Chondrocyte (in vitro differentiated cells): ENCODE results near the gene MAN1B1. TPM values are rescaled to one million over a fixed set of nuclear protein-coding genes. Genes with fewer than 3 reads are reported as not detected.
"Not testable (repeated sequence)": the region's sequence is repeated elsewhere in the genome, so short reads cannot be mapped to it uniquely, and the experiment has no call there.

ENCODE experiments used
- DNase-seq: peaks from one replicate; pipeline ENCODE4 v3.0.0; 2021; ENCODE audit warnings: mixed read lengths, low spot score
- H3K27ac Mint-ChIP-seq: one replicate; pipeline ENCODE4 v1.8.0; 2021; ENCODE audit warnings: mild to moderate bottlenecking, moderate library complexity, mixed read lengths; ENCODE audit not compliant: unreplicated experiment
- H3K27me3 Mint-ChIP-seq: 2 replicates; pipeline ENCODE4 v1.8.0; 2021; ENCODE audit warnings: low read depth, mixed read lengths
- H3K36me3 Mint-ChIP-seq: 2 replicates; pipeline ENCODE4 v1.8.0; 2021; ENCODE audit warnings: low read depth, mixed read lengths
- H3K4me1 Mint-ChIP-seq: 2 replicates; pipeline ENCODE4 v1.8.0; 2021; ENCODE audit warnings: low read depth, mild to moderate bottlenecking, mixed read lengths
- H3K4me3 Mint-ChIP-seq: one replicate; pipeline ENCODE4 v1.8.0; 2021; ENCODE audit warnings: mild to moderate bottlenecking, moderate library complexity, mixed read lengths; ENCODE audit not compliant: unreplicated experiment
- H3K9me3 Mint-ChIP-seq: 2 replicates; pipeline ENCODE4 v1.8.0; 2021; ENCODE audit warnings: low read depth, mixed read lengths
- CTCF ChIP-seq: fragments of 200-600 bp; sonication (generic); IDR thresholded peaks from 2 replicates; pipeline ENCODE4 v1.5.0; 2021; ENCODE audit warnings: antibody characterized with exemption, mild to moderate bottlenecking, moderate library complexity
- total RNA-seq: library from RNA; stranded (reverse); gene quantifications from 3 replicates; pipeline ENCODE4 v1.2.1, GENCODE V29; 2021

Gene MAN1B1
- total RNA-seq, 1 donor from 2014 or later, result 117 TPM

GRCh38 chr9:137128862-137129455 is 42.2 kb downstream of the MAN1B1 start:
- Mint-ChIP-seq H3K27me3 (peaks cover 2% of the 10 kb centered on the region), H3K27ac (peak overlapping the region; percentile 80), H3K4me3 (peak overlapping the region; percentile 75), H3K4me1 (peaks cover 26% of the 10 kb centered on the region), H3K9me3 (no peaks in the 10 kb centered on the region), H3K36me3 (no peaks in the 10 kb centered on the region)
- peak; percentile 64 for DNase-seq
- no peak for TF ChIP-seq CTCF

GRCh38 chr9:137129456-137130175 is 42.8 kb downstream of the MAN1B1 start:
- peaks cover 2% of the 10 kb centered on the region for H3K27me3 Mint-ChIP-seq
- DNase-seq, result peak; percentile 96
- TF ChIP-seq CTCF, result no peak
- H3K9me3 Mint-ChIP-seq, result no peaks in the 10 kb centered on the region
- peak overlapping the region; percentile 75 for H3K4me3 Mint-ChIP-seq
- H3K36me3 Mint-ChIP-seq, result no peaks in the 10 kb centered on the region
- H3K4me1 Mint-ChIP-seq, result peaks cover 26% of the 10 kb centered on the region
- H3K27ac Mint-ChIP-seq, result peak overlapping the region; percentile 45

- peaks cover 2% of the 10 kb centered on the region for H3K27me3 Mint-ChIP-seq
- TF ChIP-seq CTCF, result no peak
- H3K36me3 Mint-ChIP-seq, result no peaks in the 10 kb centered on the region
- peaks cover 26% of the 10 kb centered on the region for H3K4me1 Mint-ChIP-seq
- H3K27ac Mint-ChIP-seq, result peak overlapping the region; percentile 12
- DNase-seq, result peak; percentile 82
- peak overlapping the region; percentile 71 for H3K4me3 Mint-ChIP-seq
- H3K9me3 Mint-ChIP-seq, result no peaks in the 10 kb centered on the region
These were observed 43.5 kb downstream of the MAN1B1 start for GRCh38 chr9:137130176-137130755.

GRCh38 chr9:137134191-137134590 is 47.4 kb downstream of the MAN1B1 start:
- Mint-ChIP-seq H3K4me3 (no peak overlapping the region), H3K27me3 (peaks cover 14% of the 10 kb centered on the region), H3K27ac (no peak overlapping the region), H3K36me3 (no peaks in the 10 kb centered on the region), H3K9me3 (no peaks in the 10 kb centered on the region), H3K4me1 (peaks cover 2% of the 10 kb centered on the region)
- TF ChIP-seq CTCF, result no peak
- no peak for DNase-seq

GRCh38 chr9:137135154-137135553 is 48.4 kb downstream of the MAN1B1 start:
- not testable (repeated sequence) for H3K4me1 Mint-ChIP-seq, DNase-seq, H3K27ac Mint-ChIP-seq, H3K4me3 Mint-ChIP-seq, H3K36me3 Mint-ChIP-seq, H3K9me3 Mint-ChIP-seq
- peaks cover 22% of the 10 kb centered on the region for H3K27me3 Mint-ChIP-seq
